ENCODE data around the gene LPO. TPM values are rescaled to one million over a fixed set of nuclear protein-coding genes. Genes with fewer than 3 reads are reported as not detected.
A peak's percentile ranks its signal among the peaks of the same experiment; 100 is the strongest.

Gene LPO
- total and polyA plus RNA-seq, 2 donors (not counting 1 experiment from before 2014, with no cell fraction given), result not detected

- Histone ChIP-seq H3K4me3 (replicated peaks in 1 of 4; ENCODE audit: control extremely low read depth in 1 of 4, insufficient read depth in 1 of 4, low read depth in 3 of 4, low read length in 4 of 4) (no peak overlapping the region), H3K36me3 (ENCODE audit: control insufficient read depth, insufficient read depth, low read length) (no peaks in the 10 kb centered on the region), H4K20me1 (ENCODE audit: control insufficient read depth, extremely low read depth, insufficient read depth, low read length) (no peaks in the 10 kb centered on the region), H3K79me2 (ENCODE audit: control insufficient read depth, insufficient read depth, low read length) (no peaks in the 10 kb centered on the region), H2AFZ (ENCODE audit: low read length) (no peak overlapping the region), H3K27ac (ENCODE audit: insufficient read depth, low read length) (no peak overlapping the region), H3K4me1 (ENCODE audit: control insufficient read depth, extremely low read depth, insufficient read depth, low read length) (no peaks in the 10 kb centered on the region), H3K4me2 (ENCODE audit: extremely low read depth, insufficient read depth, low read length) (no peak overlapping the region), H3K27me3 (ENCODE audit: control insufficient read depth, insufficient read depth, low read length) (peaks cover under 1% of the 10 kb centered on the region), H3K9me3 (ENCODE audit: control insufficient read depth, insufficient read depth, low read depth, low read length) (no peaks in the 10 kb centered on the region), H3K9ac (ENCODE audit: insufficient read depth, low read length) (no peak overlapping the region)
- no peak for DNase-seq (ENCODE audit: low read depth in 2 of 2)
- TF ChIP-seq EZH2 (IDR thresholded peaks at IDR 0.05; ENCODE audit: low read length, missing control alignments) (no peak), CTCF (conservative IDR thresholded peaks at IDR 0.05 in 1 of 2, IDR thresholded peaks at IDR 0.05 in 1 of 2; ENCODE audit: low read depth in 1 of 2, low read length in 2 of 2) (no peak)
Observed at GRCh38 chr17:58229384-58229783, 9.0 kb upstream of the LPO start.

GRCh38 chr17:58229881-58230280, 8.5 kb upstream of the LPO start:
- no peak overlapping the region for H2AFZ ChIP-seq (ENCODE audit: low read length)
- H3K4me1 ChIP-seq (ENCODE audit: control insufficient read depth, extremely low read depth, insufficient read depth, low read length), result no peaks in the 10 kb centered on the region
- H3K9ac ChIP-seq (ENCODE audit: insufficient read depth, low read length), result no peak overlapping the region
- no peaks in the 10 kb centered on the region for H4K20me1 ChIP-seq (ENCODE audit: control insufficient read depth, extremely low read depth, insufficient read depth, low read length)
- peaks cover 5% of the 10 kb centered on the region for H3K27me3 ChIP-seq (ENCODE audit: control insufficient read depth, insufficient read depth, low read length)
- no peak for DNase-seq (ENCODE audit: low read depth in 2 of 2)
- no peak overlapping the region for H3K4me2 ChIP-seq (ENCODE audit: extremely low read depth, insufficient read depth, low read length)
- no peaks in the 10 kb centered on the region for H3K36me3 ChIP-seq (ENCODE audit: control insufficient read depth, insufficient read depth, low read length)
- no peaks in the 10 kb centered on the region for H3K9me3 ChIP-seq (ENCODE audit: control insufficient read depth, insufficient read depth, low read depth, low read length)
- H3K79me2 ChIP-seq (ENCODE audit: control insufficient read depth, insufficient read depth, low read length), result no peaks in the 10 kb centered on the region
- H3K27ac ChIP-seq (ENCODE audit: insufficient read depth, low read length), result no peak overlapping the region
- TF ChIP-seq CTCF (conservative IDR thresholded peaks at IDR 0.05 in 1 of 2, IDR thresholded peaks at IDR 0.05 in 1 of 2; ENCODE audit: low read depth in 1 of 2, low read length in 2 of 2), result no peak
- TF ChIP-seq EZH2 (IDR thresholded peaks at IDR 0.05; ENCODE audit: low read length, missing control alignments), result no peak
- no peak overlapping the region for H3K4me3 ChIP-seq (replicated peaks in 1 of 4; ENCODE audit: control extremely low read depth in 1 of 4, insufficient read depth in 1 of 4, low read depth in 3 of 4, low read length in 4 of 4)

GRCh38 chr17:58231641-58232040, 6.7 kb upstream of the LPO start:
- no peak overlapping the region for H3K4me3 ChIP-seq (replicated peaks in 1 of 4; ENCODE audit: control extremely low read depth in 1 of 4, insufficient read depth in 1 of 4, low read depth in 3 of 4, low read length in 4 of 4)
- no peak overlapping the region for H2AFZ ChIP-seq (ENCODE audit: low read length)
- peaks cover 5% of the 10 kb centered on the region for H3K27me3 ChIP-seq (ENCODE audit: control insufficient read depth, insufficient read depth, low read length)
- H3K4me1 ChIP-seq (ENCODE audit: control insufficient read depth, extremely low read depth, insufficient read depth, low read length), result no peaks in the 10 kb centered on the region
- H3K9ac ChIP-seq (ENCODE audit: insufficient read depth, low read length), result no peak overlapping the region
- H4K20me1 ChIP-seq (ENCODE audit: control insufficient read depth, extremely low read depth, insufficient read depth, low read length), result no peaks in the 10 kb centered on the region
- peak in 1 of 2 donors; percentile 47 for DNase-seq (ENCODE audit: low read depth in 2 of 2)
- TF ChIP-seq CTCF (conservative IDR thresholded peaks at IDR 0.05 in 1 of 2, IDR thresholded peaks at IDR 0.05 in 1 of 2; ENCODE audit: low read depth in 1 of 2, low read length in 2 of 2) (no peak), EZH2 (IDR thresholded peaks at IDR 0.05; ENCODE audit: low read length, missing control alignments) (no peak)
- H3K79me2 ChIP-seq (ENCODE audit: control insufficient read depth, insufficient read depth, low read length), result no peaks in the 10 kb centered on the region
- H3K36me3 ChIP-seq (ENCODE audit: control insufficient read depth, insufficient read depth, low read length), result no peaks in the 10 kb centered on the region
- no peak overlapping the region for H3K27ac ChIP-seq (ENCODE audit: insufficient read depth, low read length)
- H3K4me2 ChIP-seq (ENCODE audit: extremely low read depth, insufficient read depth, low read length), result no peak overlapping the region
- H3K9me3 ChIP-seq (ENCODE audit: control insufficient read depth, insufficient read depth, low read depth, low read length), result no peaks in the 10 kb centered on the region
